ENCODE measurements around the gene FOXA3.

FOXA3 gene

DNA sequence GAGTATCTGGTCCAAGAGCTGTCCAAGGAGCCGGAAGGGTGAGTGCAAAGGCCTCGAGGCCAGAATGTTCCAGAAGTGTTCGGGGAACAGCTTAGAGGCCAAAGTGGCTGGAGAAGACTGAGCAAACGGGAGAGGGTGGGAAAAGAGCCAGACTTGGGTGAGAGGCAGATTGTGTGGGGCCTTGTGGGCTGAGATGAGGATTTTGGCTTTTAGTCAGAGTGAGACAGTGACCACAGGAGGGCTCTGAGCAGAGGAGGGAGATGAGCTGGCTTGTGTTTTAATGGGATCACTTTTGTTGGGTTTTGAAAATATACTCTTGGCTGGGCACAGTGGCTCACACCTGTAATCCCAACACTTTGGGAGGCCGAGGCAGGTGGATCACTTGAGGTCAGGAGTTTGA, 44.8 kb downstream of the FOXA3 start:
- no peak overlapping the region for H3K4me3 ChIP-seq (ENCODE audit: low read depth, low read length)
- DNase-seq (ENCODE audit: low read depth) = no peak

- no peak for DNase-seq (ENCODE audit: low read depth)
- H3K4me3 ChIP-seq (ENCODE audit: low read depth, low read length) = no peak overlapping the region
Observed at GRCh38 chr19:45911291-45911690, 47.2 kb downstream of the FOXA3 start.

DNA sequence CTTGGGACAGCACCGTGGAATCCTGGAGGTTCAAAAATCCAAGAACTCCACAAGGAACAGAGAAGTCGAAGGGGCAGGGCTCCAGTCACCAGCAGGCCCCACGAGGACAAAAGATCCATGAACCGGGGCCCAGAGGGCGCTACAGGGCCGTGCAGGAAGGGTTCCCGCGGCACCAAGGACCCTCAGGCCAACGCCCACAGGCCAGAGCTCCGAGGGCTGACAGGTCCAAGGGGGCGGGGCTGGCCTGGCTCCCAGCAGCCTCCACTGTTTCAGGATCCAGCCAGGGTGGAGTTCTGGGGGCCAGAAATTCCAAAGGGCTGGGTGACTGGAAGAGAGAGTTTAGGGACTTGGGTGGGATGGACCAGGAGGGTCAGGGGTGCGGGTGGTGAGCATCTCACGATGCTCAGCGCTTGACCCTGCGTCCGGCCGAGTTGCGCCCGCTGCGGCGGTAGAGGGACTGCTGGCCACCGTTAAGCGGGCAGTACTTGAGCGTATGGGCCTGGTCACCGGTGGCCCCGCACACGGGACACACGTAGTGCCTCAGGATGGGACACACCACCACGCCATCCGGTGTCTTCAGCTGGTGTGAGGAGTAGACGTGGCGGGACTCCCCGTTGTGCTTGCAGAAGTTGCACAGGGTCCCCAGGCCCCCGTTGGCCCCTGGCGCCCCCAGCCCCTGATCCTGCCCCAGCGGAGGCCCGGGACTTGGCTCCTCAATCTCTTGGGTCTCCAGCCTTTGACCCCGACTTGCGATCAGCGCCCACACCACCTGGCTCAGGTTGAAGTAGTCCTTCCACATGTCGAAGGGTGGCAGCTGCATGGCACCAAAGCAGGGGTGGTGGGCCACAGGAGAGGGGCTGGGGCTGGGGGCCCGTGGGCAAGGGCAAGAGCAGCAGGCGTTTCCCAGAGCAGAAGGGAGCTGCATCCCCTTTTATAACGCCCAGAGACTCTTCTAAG, 50.0 kb downstream of the FOXA3 start, which contains the start of gene NANOS2:
Gene NANOS2 (minus strand): TSS at position 905 of the 957 bp plus-strand sequence. CDS start 85 bp downstream, at position 820.
- DNase-seq (ENCODE audit: low read depth) = no peak

GRCh38 chr19:45917421-45918091, 53.4 kb downstream of the FOXA3 start:
- H3K4me3 ChIP-seq (ENCODE audit: low read depth, low read length) = no peak overlapping the region
- no peak for DNase-seq (ENCODE audit: low read depth)

More for the DNA sequence above, 50.0 kb downstream of the FOXA3 start, which contains the start of gene NANOS2:
- no peak within 1 kb of the TSS for H3K4me3 ChIP-seq (ENCODE audit: low read depth, low read length)

DNA sequence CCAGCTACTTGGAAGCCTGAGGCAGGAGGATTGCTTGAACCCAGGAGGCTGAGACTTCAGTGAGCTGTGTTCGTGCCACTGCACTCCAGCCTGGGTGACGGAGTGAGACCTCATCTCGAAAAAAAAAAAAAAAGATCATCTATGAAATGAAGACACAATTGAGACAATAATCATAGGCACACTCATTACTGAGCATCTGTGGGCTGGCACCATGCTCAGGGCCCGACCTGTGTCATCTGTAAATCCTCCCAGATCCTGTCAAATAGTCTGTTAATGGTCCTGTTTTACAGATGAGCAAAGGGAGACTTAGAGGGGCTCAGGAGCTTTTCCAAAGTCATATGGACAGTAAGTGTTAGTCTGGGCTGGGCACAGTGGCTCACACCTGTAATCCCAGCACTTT, 54.6 kb downstream of the FOXA3 start:
- no peak overlapping the region for H3K4me3 ChIP-seq (ENCODE audit: low read depth, low read length)
- no peak for DNase-seq (ENCODE audit: low read depth)

GRCh38 chr19:45919678-45920077, 55.6 kb downstream of the FOXA3 start:
- H3K4me3 ChIP-seq (ENCODE audit: low read depth, low read length) = no peak overlapping the region

GRCh38 chr19:45920458-45920857, 56.3 kb downstream of the FOXA3 start:
- no peak overlapping the region for H3K4me3 ChIP-seq (ENCODE audit: low read depth, low read length)
- no peak for DNase-seq (ENCODE audit: low read depth)

More at GRCh38 chr19:45919678-45920077, 55.6 kb downstream of the FOXA3 start:
- no peak for DNase-seq (ENCODE audit: low read depth)

- no peak for DNase-seq (ENCODE audit: low read depth)
- no peak overlapping the region for H3K4me3 ChIP-seq (ENCODE audit: low read depth, low read length)
Observed at GRCh38 chr19:45922281-45922680, 58.2 kb downstream of the FOXA3 start.
